ENCODE measurements around the gene ZNF423.

DNA sequence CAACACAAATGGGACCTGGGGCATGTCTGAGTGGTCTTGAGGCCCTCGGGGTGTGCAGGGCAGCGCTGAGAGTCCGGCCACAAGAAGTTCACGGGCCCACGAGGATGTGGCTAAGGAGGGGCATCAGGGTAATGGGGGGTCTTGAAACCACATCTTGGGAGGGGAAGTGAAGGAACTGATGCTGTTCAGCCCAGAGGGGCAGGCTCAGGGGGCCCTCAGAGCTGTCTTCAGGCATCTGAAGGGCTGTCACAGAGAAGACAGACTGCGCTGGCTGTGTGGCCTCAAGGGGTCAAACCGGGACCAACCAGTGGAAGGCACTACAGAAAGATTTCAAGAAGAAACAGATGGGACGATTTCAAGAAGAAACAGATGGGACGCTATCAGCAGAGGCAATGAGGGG is 45.1 kb downstream of the ZNF423 start:
- no peak for TF ChIP-seq POLR2AphosphoS5 (IDR thresholded peaks at IDR 0.05)
- TF ChIP-seq, protein P1, sequence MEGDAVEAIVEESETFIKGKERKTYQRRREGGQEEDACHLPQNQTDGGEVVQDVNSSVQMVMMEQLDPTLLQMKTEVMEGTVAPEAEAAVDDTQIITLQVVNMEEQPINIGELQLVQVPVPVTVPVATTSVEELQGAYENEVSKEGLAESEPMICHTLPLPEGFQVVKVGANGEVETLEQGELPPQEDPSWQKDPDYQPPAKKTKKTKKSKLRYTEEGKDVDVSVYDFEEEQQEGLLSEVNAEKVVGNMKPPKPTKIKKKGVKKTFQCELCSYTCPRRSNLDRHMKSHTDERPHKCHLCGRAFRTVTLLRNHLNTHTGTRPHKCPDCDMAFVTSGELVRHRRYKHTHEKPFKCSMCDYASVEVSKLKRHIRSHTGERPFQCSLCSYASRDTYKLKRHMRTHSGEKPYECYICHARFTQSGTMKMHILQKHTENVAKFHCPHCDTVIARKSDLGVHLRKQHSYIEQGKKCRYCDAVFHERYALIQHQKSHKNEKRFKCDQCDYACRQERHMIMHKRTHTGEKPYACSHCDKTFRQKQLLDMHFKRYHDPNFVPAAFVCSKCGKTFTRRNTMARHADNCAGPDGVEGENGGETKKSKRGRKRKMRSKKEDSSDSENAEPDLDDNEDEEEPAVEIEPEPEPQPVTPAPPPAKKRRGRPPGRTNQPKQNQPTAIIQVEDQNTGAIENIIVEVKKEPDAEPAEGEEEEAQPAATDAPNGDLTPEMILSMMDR (IDR thresholded peaks at IDR 0.05 in 8 of 11, conservative IDR thresholded peaks at IDR 0.05 in 3 of 11), result no peak
- TF ChIP-seq POLR2A (IDR thresholded peaks at IDR 0.05), result no peak
